Measurements from ENCODE around the gene ROBO1. TPM values are rescaled to one million over a fixed set of nuclear protein-coding genes. Genes with fewer than 3 reads are reported as not detected.
"Not testable (repeated sequence)": the region's sequence is repeated elsewhere in the genome, so short reads cannot be mapped to it uniquely, and the experiment has no call there.

Gene ROBO1
- total RNA-seq, 2 donors from 2014 or later, result 13.6 to 18.7 TPM

- ATAC-seq (no peak), DNase-seq (no peak)
- intact Hi-C loops (cut with DNase I), result no loop called here
These were observed 878.5 kb downstream of the ROBO1 start for GRCh38 chr3:78889348-78889747.

DNA sequence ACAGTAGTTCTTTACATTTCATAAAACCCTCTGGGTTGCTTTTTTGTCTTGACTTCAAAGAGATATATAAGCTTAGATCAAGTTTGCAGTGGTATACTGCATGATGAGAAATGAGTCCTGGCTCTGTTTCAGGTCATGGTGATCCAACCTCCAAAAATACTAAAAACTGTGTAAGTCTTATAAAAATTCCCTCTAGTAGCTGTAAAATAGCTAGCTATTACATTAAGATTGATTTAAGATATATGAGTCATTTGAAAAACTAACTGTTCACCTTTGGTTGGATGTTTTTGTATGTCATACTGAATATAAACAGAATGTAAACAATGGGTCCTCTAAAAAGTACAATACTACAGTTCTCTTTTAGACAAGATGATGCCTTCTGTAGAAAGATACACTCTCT is 879.2 kb downstream of the ROBO1 start:
- DNase-seq, result no peak
- ATAC-seq, result no peak
- intact Hi-C loops (cut with DNase I), result no loop called here

GRCh38 chr3:78887547-78888011 is 880.2 kb downstream of the ROBO1 start:
- DNase-seq (no peak), ATAC-seq (peak in 1 of 2 donors; percentile 46)
- intact Hi-C loops (cut with DNase I), result no loop called here

- intact Hi-C loops (cut with DNase I), result no loop called here
- no peak for DNase-seq
- peak in 1 of 2 donors; percentile 68 for ATAC-seq
These were observed 880.8 kb downstream of the ROBO1 start for GRCh38 chr3:78887029-78887428.

- ATAC-seq; intact Hi-C loops (cut with DNase I); DNase-seq: not testable (repeated sequence)
These were observed 883.2 kb downstream of the ROBO1 start for GRCh38 chr3:78884567-78884966.

DNA sequence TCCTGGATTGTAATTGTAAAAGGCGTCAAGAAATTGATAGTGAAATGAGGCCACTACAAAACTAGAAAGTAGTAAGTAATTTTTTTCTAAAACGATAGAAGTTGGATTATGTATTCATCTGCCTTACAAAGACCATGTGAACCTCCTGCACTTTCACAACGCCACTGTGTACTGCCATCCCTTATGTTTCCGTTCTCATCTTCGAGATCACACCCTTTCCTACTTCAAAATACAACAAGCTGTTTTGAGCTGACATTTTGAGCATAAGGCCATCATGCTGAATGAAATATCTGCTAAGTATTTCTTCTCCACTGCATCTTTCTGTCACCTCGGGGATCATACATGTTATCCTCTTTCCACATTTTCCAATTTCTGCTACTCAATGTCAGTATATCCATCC is 885.5 kb downstream of the ROBO1 start:
- DNase-seq (no peak), ATAC-seq (no peak)
- intact Hi-C loops (cut with DNase I), result no loop called here

GRCh38 chr3:78881501-78881900 is 886.3 kb downstream of the ROBO1 start:
- intact Hi-C loops (cut with DNase I), result no loop called here

GRCh38 chr3:78880603-78881461 is 887.0 kb downstream of the ROBO1 start:
- ATAC-seq, result peak; percentile 56 to 90
- intact Hi-C loops (cut with DNase I), result no loop called here
- no peak for DNase-seq

More at GRCh38 chr3:78881501-78881900, 886.3 kb downstream of the ROBO1 start:
- no peak for ATAC-seq
- DNase-seq, result no peak

DNA sequence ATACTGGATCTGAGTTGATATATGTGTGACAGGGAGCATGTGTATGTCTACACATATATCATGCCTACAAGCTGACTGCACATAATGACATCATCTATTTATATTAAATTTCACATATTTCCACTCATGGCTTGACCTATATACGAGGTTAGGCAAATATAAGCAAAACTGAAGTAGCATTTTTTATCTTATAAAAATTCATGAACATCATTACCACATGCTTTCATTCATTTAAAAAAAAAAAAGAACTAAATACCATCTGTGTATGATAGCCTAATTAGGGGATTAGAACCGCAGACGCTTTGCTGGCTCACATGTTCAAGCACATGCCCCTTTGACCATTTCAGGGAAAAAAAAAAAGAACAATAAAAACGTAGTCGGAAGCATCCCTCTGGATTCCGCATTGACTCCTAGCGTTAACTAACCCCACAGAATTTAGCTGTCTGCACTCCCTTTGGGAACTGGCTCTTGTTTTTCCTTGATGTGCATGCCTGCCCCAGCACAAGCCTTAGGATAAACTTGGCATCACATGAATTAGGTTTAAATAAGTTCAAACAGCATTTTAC is 888.4 kb downstream of the ROBO1 start:
- DNase-seq, result no peak
- no peak for ATAC-seq
- intact Hi-C loops (cut with DNase I), result no loop called here

DNA sequence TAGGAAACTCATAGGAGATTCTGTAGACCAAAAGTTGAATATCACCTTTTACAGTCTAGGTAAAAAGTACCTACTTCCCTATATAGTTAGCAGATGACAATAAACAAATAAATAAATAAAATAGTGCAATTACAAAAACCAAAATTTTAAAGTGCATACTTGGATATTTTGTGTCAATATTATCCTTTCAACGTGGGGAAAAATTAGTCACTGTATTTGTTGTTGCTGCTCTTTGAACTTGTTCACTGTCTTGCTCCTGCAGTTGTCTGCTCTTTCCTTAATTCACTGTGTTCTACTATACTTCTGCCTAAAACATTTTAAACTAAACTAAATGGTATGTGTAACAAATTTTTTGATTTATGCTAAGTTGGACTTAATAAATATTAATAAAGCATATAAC is 889.0 kb downstream of the ROBO1 start:
- no peak for ATAC-seq

DNA sequence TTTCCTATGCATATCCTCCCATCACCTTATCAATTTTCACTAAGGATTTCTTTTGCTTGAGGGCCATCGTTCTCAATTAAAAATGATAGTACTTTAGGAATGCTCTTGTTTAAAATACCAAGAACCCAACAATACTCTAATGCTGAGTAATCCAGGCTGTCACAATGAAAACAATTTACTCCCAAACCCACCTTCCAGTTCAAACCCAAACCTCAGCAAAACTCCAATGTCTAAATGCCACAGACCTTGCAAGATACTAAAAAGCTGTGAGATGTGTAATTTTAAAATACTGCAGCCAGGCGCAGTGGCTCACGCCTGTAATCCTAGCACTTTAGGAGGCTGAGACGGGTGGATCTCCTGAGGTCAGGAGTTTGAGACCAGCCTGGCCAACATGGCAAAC is 889.8 kb downstream of the ROBO1 start:
- ATAC-seq, result no peak
- intact Hi-C loops (cut with DNase I), result no loop called here
- DNase-seq, result no peak

More for the DNA sequence above, 889.0 kb downstream of the ROBO1 start:
- no peak for DNase-seq
- intact Hi-C loops (cut with DNase I), result no loop called here

DNA sequence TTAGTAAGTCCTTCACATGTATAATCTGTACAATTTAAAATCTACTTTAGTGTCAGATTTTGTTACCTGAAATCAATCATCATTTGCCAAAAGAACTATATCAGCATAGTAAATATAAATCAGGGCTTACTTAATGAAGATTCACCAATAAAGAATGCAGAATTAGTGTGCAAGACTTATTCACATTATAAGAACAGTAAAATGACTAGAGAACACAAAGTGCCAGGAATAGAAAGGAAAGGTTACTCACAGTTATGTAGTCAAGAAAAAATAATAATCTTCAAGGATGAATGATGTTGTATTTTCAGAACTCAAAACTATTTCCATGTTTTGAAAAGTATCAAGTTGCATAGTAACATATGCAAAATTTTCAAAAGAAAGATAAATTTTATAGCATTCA is 891.9 kb downstream of the ROBO1 start:
- intact Hi-C loops (cut with DNase I), result no loop called here

GRCh38 chr3:78875436-78875835 is 892.4 kb downstream of the ROBO1 start:
- no peak for ATAC-seq
- intact Hi-C loops (cut with DNase I), result no loop called here

More for the DNA sequence above, 891.9 kb downstream of the ROBO1 start:
- ATAC-seq, result no peak
- DNase-seq, result no peak

DNA sequence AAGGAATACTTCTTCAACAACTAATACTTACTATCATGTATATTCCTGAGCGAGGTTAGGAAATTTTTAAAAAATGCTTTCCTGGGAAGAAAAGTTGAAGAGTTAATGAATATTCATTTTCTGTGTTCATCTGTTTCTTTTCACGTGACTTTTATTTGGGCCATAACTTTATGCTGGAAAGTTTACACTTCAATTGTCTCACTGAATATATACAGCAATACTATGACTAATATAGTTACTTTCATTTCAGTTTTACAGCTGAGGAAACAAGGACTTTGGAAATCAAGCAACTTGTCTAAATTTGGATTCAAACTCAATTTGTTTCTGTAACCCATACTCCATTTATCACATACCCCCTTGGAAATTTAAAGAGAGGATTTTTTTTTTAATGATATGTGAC is 894.2 kb downstream of the ROBO1 start:
- ATAC-seq (no peak), DNase-seq (no peak)
- intact Hi-C loops (cut with DNase I), result no loop called here

More at GRCh38 chr3:78875436-78875835, 892.4 kb downstream of the ROBO1 start:
- no peak for DNase-seq

GRCh38 chr3:78872195-78872594 is 895.6 kb downstream of the ROBO1 start:
- peak; percentile 23 to 59 for ATAC-seq
- intact Hi-C loops (cut with DNase I), result no loop called here
- peak; percentile 37 for DNase-seq

DNA sequence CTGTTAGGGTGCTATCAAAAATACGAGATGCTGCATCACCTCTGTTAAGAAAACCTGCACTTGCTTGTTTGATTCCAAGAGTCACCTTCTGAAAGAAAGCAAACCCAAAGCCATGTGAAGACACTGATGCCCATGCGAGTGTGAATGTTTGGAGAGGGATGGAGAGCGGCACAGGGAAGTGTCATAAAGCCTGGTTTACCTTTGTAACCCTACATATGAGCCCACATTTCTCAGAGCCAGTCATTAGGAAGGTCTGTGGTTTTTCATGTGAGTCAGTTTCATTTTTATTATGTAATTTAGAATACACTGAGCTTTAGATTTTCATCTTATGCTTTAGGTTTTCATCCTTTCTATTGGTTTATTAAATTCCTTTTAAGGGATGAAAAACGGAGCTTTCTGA is 896.8 kb downstream of the ROBO1 start:
- intact Hi-C loops (cut with DNase I), result no loop called here
- DNase-seq (no peak), ATAC-seq (no peak)

DNA sequence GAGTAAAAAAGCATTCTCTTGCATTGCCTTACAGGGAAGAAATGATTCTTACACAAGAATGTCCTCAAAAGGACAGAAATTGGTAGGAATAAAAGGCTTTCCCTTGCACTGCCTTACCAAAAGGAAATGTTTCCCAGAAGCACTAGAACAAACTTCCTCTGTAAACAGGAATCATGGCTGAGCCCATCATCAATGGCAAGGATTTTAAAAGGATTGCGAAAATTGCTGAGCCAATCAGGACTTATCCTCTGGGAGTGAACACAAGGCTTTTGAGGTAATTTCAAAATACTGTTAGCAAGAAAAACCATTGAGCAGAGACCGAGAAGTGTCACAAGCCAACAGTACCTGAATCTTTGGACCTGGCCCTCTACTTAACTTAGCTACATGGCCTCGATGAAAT is 897.3 kb downstream of the ROBO1 start:
- intact Hi-C loops (cut with DNase I), result no loop called here
- no peak for DNase-seq
- peak in 1 of 2 donors; percentile 15 for ATAC-seq

- intact Hi-C loops (cut with DNase I), result no loop called here
These were observed 899.2 kb downstream of the ROBO1 start for GRCh38 chr3:78868570-78868969.

GRCh38 chr3:78867409-78868372 is 900.1 kb downstream of the ROBO1 start:
- ATAC-seq, result no peak
- intact Hi-C loops (cut with DNase I), result no loop called here
- DNase-seq, result no peak

More at GRCh38 chr3:78868570-78868969, 899.2 kb downstream of the ROBO1 start:
- ATAC-seq, result no peak
- DNase-seq, result no peak
